Hematopoietic multipotent progenitor cell treated with erythropoietin and hydrocortisone succinate and interleukin-3 and kit ligand, for 4 days (in vitro differentiated cells): ENCODE measurements around the gene SPON1.

Source experiments
- DNase-seq: peaks from one replicate; pipeline ENCODE4 v3.0.0-alpha.2; 2015

The SPON1 gene

GRCh38 chr11:14300661-14301304, 338.3 kb downstream of the SPON1 start:
- peak; percentile 86 for DNase-seq

GRCh38 chr11:14304601-14305000, 342.1 kb downstream of the SPON1 start:
- no peak for DNase-seq

GRCh38 chr11:14305649-14306048, 343.1 kb downstream of the SPON1 start:
- DNase-seq = no peak

GRCh38 chr11:14306481-14306880, 344.0 kb downstream of the SPON1 start:
- DNase-seq = no peak

GRCh38 chr11:14308114-14308896, 345.8 kb downstream of the SPON1 start:
- DNase-seq = peak; percentile 81

GRCh38 chr11:14308897-14309387, 346.4 kb downstream of the SPON1 start:
- no peak for DNase-seq

GRCh38 chr11:14309425-14310192, 347.1 kb downstream of the SPON1 start:
- DNase-seq = no peak

GRCh38 chr11:14310679-14311078, 348.2 kb downstream of the SPON1 start:
- DNase-seq = no peak

- no peak for DNase-seq
Measured at GRCh38 chr11:14312736-14313438, 350.4 kb downstream of the SPON1 start.

- DNase-seq = no peak
Measured at GRCh38 chr11:14314127-14314526, 351.6 kb downstream of the SPON1 start.

- no peak for DNase-seq
Measured at GRCh38 chr11:14315130-14315529, 352.6 kb downstream of the SPON1 start.
